HepG2 (cell line): ENCODE measurements around the gene TAGLN2. TPM values are rescaled to one million over a fixed set of nuclear protein-coding genes. Genes with fewer than 3 reads are reported as not detected.

ENCODE experiments used
- ATAC-seq: fragments of 200-7000 bp; cut with Tn5 transposase; 3 replicates; pipeline ENCODE4 v1.9.1; 2020; ENCODE audit warnings: mild to moderate bottlenecking, moderate library complexity
- BruUV-seq: library from RNA; stranded (reverse); fragments of 400-500 nt; replicated peaks from 2 replicates; lab custom pipeline; 2021; lab: Mats Ljungman, UMichigan
- CTCF ChIA-PET: fragments of 300-600 bp; formaldehyde crosslinking; extraction: SDS; loops from one replicate; lab custom pipeline; 2021; ENCODE audit warnings: low total read pairs, inconsistent platforms, low intra/inter-chr PET ratio; lab: Yijun Ruan, JAX
- POLR2A ChIA-PET: fragments of 350-600 bp; sonication (Branson Sonifier 250); formaldehyde crosslinking; loops from one replicate; lab custom pipeline; 2020; ENCODE audit warnings: antibody characterized with exemption, inconsistent platforms; lab: Yijun Ruan, JAX
- DNase-seq: peaks from one replicate; pipeline ENCODE4 v3.0.0-alpha.2; 2015; ENCODE audit warnings: low spot score
- FAIRE-seq: peaks from 3 replicates; lab custom pipeline; 2011; peaks lifted over from hg19 to GRCh38; lab: Jason Lieb, UNC
- H2AFZ ChIP-seq: one replicate; pipeline ENCODE4 v1.6.1; 2011; ENCODE audit warnings: low read length, inconsistent platforms
- H3K27ac ChIP-seq: fragments of 300-600 bp; 3 replicates; pipeline ENCODE4 v1.8.0; 2011; ENCODE audit warnings: mixed run types, mild to moderate bottlenecking, mixed read lengths, low read length, inconsistent platforms; ENCODE audit not compliant: insufficient read depth; ENCODE audit errors: extremely low read length
- H3K27me3 ChIP-seq, 2 experiments: fragments of 200-600 bp in 1 of 2; 2 replicates in 1 of 2; 3 replicates in 1 of 2; pipeline versions ENCODE4 v1.6.0 to v1.8.0; 2011; ENCODE audit warnings: low read length in 2 of 2, mild to moderate bottlenecking in 2 of 2, moderate library complexity in 2 of 2, inconsistent platforms in 1 of 2; ENCODE audit not compliant: insufficient read depth in 2 of 2, control insufficient read depth in 1 of 2
- H3K36me3 ChIP-seq, 2 experiments: fragments of 200-600 bp in 1 of 2; replicated peaks in 1 of 2; 2 replicates in 1 of 2; 3 replicates in 1 of 2; pipeline versions ENCODE4 v1.5.1 to v1.8.0; 2011; ENCODE audit warnings: low read length in 2 of 2, inconsistent platforms in 1 of 2; ENCODE audit not compliant: insufficient read depth in 2 of 2, control insufficient read depth in 1 of 2
- H3K4me1 ChIP-seq: 2 replicates; pipeline ENCODE4 v1.5.1; 2012; ENCODE audit warnings: low read length, inconsistent platforms; ENCODE audit not compliant: insufficient read depth
- H3K4me2 ChIP-seq: 2 replicates; pipeline ENCODE4 v1.6.0; 2011; ENCODE audit warnings: low read depth, low read length, inconsistent platforms
- H3K4me3 ChIP-seq, 3 experiments: fragments of 200-600 bp in 1 of 3; sonication (generic), shearing (Covaris generic) in 1 of 3; replicated peaks in 1 of 3; 2 replicates each; pipeline ENCODE4 v1.5.1; 2011 to 2016; ENCODE audit warnings: low read length in 3 of 3, inconsistent platforms in 2 of 3, low read depth in 2 of 3, mild to moderate bottlenecking in 2 of 3, control low read depth in 1 of 3, mixed read lengths in 1 of 3; ENCODE audit not compliant: insufficient read depth in 1 of 3
- H3K79me2 ChIP-seq: one replicate; pipeline ENCODE4 v1.6.1; 2011; ENCODE audit warnings: low read length, inconsistent platforms; ENCODE audit not compliant: insufficient read depth
- H3K9ac ChIP-seq: 2 replicates; pipeline ENCODE4 v1.6.0; 2011; ENCODE audit warnings: mild to moderate bottlenecking, low read depth, low read length, inconsistent platforms; ENCODE audit not compliant: insufficient read depth
- H3K9me3 ChIP-seq: 2 replicates; pipeline ENCODE4 v1.5.1; 2012; ENCODE audit warnings: mild to moderate bottlenecking, low read length
- H4K20me1 ChIP-seq: 2 replicates; pipeline ENCODE4 v1.6.0; 2011; ENCODE audit warnings: inconsistent platforms, mild to moderate bottlenecking, low read length, moderate library complexity; ENCODE audit not compliant: insufficient read depth
- FOXO4 ChIP-seq: sonication (generic); formaldehyde crosslinking; conservative IDR thresholded peaks from 2 replicates; pipeline ENCODE4 v1.8.1; 2023; ENCODE audit warnings: missing genetic modification reagents
- NR2F2 ChIP-seq: IDR thresholded peaks from 2 replicates; pipeline ENCODE4 v1.6.1; 2012; ENCODE audit warnings: low read depth, inconsistent platforms, borderline replicate concordance
- TFDP2 ChIP-seq: sonication (generic); formaldehyde crosslinking; IDR thresholded peaks from 2 replicates; pipeline ENCODE4 v1.4.0; 2020; ENCODE audit warnings: missing genetic modification reagents
- WGBS: methylation state at CpG from one replicate; pipeline ENCODE4 v1.1.6; 2017; ENCODE audit warnings: low lambda C conversion rate; 5-methylcytosine and 5-hydroxymethylcytosine counted together
- in situ Hi-C: cut with HindIII; loops from 2 replicates; pipeline ENCODE4 v1.10.0; 2017; ENCODE audit warnings: low pct_unique_long_range_greater_than_20kb; ENCODE audit not compliant: extremely low pct_ligation_motif_present
- intact Hi-C: fragments of 100-400 bp; cut with micrococcal nuclease; formaldehyde crosslinking; loops from one replicate; pipeline ENCODE4 v1.10.0; 2022; ENCODE audit not compliant: unreplicated experiment
- polyA plus RNA-seq, 8 experiments: library from polyadenylated mRNA; depleted of rRNA in 3 of 8; stranded (reverse) in 7 of 8; unstranded in 1 of 8; fragments of >200 nt; fragmentation: Illumina TruSeq in 4 of 8; extraction: Trizol in 4 of 8; gene quantifications; 2 replicates each; pipeline versions ENCODE4 v1.2.1 to v1.2.3, GENCODE V29; 2011 to 2016; ENCODE audit warnings: low read depth in 4 of 8, missing spikeins in 1 of 8, mixed read lengths in 1 of 8; ENCODE audit not compliant: insufficient read depth in 1 of 8
- total RNA-seq, 5 experiments: library from RNA; depleted of rRNA; stranded (reverse); fragments of >200 nt; fragmentation: Illumina TruSeq; extraction: Trizol; gene quantifications; 2 replicates each; pipeline ENCODE4 v1.2.3, GENCODE V29; 2016; ENCODE audit warnings: low read depth in 1 of 5

Gene TAGLN2
- total and polyA plus RNA-seq, 2 of the 13 experiments (the other 11 are each of a cell fraction or from before 2014, with no cell fraction given): 6.7 to 17.2 TPM

GRCh38 chr1:159917533-159918351 lies 7.6 kb downstream of the TAGLN2 start (continued):
- TF ChIP-seq NR2F2 (no peak), FOXO4 (CRISPR knock-in tag) (no peak)

- Histone ChIP-seq H3K4me3 (no peak overlapping the region), H3K4me1 (no peaks in the 10 kb centered on the region), H3K36me3 (no peaks in the 10 kb centered on the region), H3K27ac (no peak overlapping the region), H2AFZ (no peak overlapping the region), H3K4me2 (no peak overlapping the region), H3K9me3 (no peaks in the 10 kb centered on the region), H3K79me2 (no peaks in the 10 kb centered on the region), H4K20me1 (no peaks in the 10 kb centered on the region), H3K9ac (no peak overlapping the region), H3K27me3 (no peaks in the 10 kb centered on the region)
- intact Hi-C loops (no loop called here), in situ Hi-C loops (no loop called here)
- TF ChIP-seq TFDP2 (CRISPR knock-in tag): no peak
- peak; percentile 44; the same call in 1 of the 3 replicates for ATAC-seq
- ChIA-PET CTCF (no interaction called here), POLR2A (no interaction called here)
- no peak for FAIRE-seq
- BruUV-seq: no TSS peak
- 35% methylated on average over 9 of the region's 9 CpGs for WGBS
- DNase-seq: peak; percentile 60
Measured at GRCh38 chr1:159916242-159917051, 8.9 kb downstream of the TAGLN2 start.
